ENCODE data around the gene ZNF710. TPM values are rescaled to one million over a fixed set of nuclear protein-coding genes. Genes with fewer than 3 reads are reported as not detected.

Gene ZNF710
- total and polyA plus RNA-seq, 2 of the 13 experiments (the other 11 are each of a cell fraction or from before 2014, with no cell fraction given): 4.7 to 20.6 TPM

DNA sequence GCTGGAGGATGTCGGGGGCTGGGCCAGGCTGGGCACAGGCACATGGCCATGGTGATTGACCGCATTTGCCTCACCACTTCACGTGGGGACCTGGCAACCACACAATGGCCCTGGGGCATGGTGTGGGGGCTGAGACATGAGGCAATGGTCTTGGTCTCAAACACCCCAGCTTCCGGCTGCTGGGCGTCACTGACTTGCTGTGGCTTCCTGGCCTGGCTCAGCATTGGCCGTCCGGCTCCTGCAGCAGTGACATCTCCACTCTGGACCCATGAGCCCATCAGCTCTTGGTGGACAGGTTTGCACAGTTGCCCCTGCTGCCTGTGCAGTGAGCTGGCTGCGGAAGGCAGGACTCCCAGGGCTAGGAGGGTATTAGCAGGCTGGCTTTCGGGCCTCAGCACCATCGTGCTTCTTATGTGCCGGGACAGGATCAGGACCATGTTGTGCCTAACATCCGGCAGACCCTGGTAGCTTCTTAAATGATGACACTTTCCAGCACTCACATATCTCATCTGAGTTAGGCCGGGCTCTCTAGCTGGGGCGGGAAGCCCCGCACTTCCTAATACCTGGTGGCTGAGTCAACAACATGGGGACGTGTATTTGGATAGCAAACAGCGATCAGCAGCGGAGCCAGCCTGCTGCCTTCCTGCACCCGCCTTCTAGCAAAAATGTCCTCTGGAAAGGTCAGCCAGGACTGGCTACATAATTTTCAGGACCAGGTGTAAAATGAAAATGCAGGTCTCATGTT, 34.1 kb downstream of the ZNF710 start (continued):
- TF ChIP-seq, protein P1, sequence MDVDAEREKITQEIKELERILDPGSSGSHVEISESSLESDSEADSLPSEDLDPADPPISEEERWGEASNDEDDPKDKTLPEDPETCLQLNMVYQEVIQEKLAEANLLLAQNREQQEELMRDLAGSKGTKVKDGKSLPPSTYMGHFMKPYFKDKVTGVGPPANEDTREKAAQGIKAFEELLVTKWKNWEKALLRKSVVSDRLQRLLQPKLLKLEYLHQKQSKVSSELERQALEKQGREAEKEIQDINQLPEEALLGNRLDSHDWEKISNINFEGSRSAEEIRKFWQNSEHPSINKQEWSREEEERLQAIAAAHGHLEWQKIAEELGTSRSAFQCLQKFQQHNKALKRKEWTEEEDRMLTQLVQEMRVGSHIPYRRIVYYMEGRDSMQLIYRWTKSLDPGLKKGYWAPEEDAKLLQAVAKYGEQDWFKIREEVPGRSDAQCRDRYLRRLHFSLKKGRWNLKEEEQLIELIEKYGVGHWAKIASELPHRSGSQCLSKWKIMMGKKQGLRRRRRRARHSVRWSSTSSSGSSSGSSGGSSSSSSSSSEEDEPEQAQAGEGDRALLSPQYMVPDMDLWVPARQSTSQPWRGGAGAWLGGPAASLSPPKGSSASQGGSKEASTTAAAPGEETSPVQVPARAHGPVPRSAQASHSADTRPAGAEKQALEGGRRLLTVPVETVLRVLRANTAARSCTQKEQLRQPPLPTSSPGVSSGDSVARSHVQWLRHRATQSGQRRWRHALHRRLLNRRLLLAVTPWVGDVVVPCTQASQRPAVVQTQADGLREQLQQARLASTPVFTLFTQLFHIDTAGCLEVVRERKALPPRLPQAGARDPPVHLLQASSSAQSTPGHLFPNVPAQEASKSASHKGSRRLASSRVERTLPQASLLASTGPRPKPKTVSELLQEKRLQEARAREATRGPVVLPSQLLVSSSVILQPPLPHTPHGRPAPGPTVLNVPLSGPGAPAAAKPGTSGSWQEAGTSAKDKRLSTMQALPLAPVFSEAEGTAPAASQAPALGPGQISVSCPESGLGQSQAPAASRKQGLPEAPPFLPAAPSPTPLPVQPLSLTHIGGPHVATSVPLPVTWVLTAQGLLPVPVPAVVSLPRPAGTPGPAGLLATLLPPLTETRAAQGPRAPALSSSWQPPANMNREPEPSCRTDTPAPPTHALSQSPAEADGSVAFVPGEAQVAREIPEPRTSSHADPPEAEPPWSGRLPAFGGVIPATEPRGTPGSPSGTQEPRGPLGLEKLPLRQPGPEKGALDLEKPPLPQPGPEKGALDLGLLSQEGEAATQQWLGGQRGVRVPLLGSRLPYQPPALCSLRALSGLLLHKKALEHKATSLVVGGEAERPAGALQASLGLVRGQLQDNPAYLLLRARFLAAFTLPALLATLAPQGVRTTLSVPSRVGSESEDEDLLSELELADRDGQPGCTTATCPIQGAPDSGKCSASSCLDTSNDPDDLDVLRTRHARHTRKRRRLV (CRISPR knock-in tag; IDR thresholded peaks at IDR 0.05): no peak
- TF ChIP-seq, protein P2, sequence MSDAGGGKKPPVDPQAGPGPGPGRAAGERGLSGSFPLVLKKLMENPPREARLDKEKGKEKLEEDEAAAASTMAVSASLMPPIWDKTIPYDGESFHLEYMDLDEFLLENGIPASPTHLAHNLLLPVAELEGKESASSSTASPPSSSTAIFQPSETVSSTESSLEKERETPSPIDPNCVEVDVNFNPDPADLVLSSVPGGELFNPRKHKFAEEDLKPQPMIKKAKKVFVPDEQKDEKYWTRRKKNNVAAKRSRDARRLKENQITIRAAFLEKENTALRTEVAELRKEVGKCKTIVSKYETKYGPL (CRISPR knock-in tag; IDR thresholded peaks at IDR 0.05): no peak
- no peak for TF ChIP-seq HNRNPL (IDR thresholded peaks at IDR 0.05; ENCODE audit: low read depth, low read length)
- TF ChIP-seq TP53 (CRISPR knock-in tag; conservative IDR thresholded peaks at IDR 0.05): no peak
- TF ChIP-seq ATF7-NPFF (CRISPR knock-in tag; IDR thresholded peaks at IDR 0.05; ENCODE audit: low read depth): no peak
- no peak; the same call in 1 of the 2 replicates for TF ChIP-seq ZNF788 (CRISPR knock-in tag; IDR thresholded peaks at IDR 0.05; ENCODE audit: borderline replicate concordance)
- no peak for TF ChIP-seq ZNF839 (CRISPR knock-in tag; IDR thresholded peaks at IDR 0.05; ENCODE audit: borderline replicate concordance)
- TF ChIP-seq, protein P3, sequence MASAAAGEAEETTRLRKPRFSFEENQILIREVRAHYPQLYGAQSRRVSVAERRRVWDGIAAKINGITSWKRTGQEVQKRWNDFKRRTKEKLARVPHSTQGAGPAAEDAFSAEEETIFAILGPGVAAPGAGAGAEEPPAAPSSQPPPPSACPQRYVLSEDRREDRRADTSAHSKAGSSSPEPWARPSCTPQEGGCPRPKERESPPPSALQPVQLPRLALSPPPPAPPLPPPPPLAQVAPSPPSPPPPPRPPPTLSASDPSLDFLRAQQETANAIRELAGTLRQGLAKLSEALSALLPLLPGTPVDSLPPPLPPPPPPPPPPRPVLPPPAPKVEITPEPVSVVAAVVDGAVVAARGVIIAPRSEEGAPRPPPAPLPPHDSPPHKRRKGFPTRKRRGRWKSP (CRISPR knock-in tag; IDR thresholded peaks at IDR 0.05): no peak; the same call in 1 of the 2 replicates
- TF ChIP-seq, protein P4, sequence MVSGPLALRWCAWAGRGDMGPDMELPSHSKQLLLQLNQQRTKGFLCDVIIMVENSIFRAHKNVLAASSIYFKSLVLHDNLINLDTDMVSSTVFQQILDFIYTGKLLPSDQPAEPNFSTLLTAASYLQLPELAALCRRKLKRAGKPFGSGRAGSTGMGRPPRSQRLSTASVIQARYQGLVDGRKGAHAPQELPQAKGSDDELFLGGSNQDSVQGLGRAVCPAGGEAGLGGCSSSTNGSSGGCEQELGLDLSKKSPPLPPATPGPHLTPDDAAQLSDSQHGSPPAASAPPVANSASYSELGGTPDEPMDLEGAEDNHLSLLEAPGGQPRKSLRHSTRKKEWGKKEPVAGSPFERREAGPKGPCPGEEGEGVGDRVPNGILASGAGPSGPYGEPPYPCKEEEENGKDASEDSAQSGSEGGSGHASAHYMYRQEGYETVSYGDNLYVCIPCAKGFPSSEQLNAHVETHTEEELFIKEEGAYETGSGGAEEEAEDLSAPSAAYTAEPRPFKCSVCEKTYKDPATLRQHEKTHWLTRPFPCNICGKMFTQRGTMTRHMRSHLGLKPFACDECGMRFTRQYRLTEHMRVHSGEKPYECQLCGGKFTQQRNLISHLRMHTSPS (CRISPR knock-in tag; IDR thresholded peaks at IDR 0.05; ENCODE audit: low read depth): no peak
- no peak for TF ChIP-seq ZNF235 (CRISPR knock-in tag; IDR thresholded peaks at IDR 0.05; ENCODE audit: borderline replicate concordance)
- TF ChIP-seq, protein P5, sequence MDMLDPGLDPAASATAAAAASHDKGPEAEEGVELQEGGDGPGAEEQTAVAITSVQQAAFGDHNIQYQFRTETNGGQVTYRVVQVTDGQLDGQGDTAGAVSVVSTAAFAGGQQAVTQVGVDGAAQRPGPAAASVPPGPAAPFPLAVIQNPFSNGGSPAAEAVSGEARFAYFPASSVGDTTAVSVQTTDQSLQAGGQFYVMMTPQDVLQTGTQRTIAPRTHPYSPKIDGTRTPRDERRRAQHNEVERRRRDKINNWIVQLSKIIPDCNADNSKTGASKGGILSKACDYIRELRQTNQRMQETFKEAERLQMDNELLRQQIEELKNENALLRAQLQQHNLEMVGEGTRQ (IDR thresholded peaks at IDR 0.05; ENCODE audit: low read depth, low read length): no peak
- TF ChIP-seq, protein P5 (CRISPR knock-in tag; IDR thresholded peaks at IDR 0.05; ENCODE audit: borderline replicate concordance): no peak
- TF ChIP-seq ZNF558 (CRISPR knock-in tag; IDR thresholded peaks at IDR 0.05; ENCODE audit: borderline replicate concordance): no peak
- TF ChIP-seq ZNF614 (CRISPR knock-in tag; IDR thresholded peaks at IDR 0.05; ENCODE audit: borderline replicate concordance): no peak
- TF ChIP-seq POLR2AphosphoS2 (IDR thresholded peaks at IDR 0.05; ENCODE audit: low read depth, low read length): no peak
- peak; percentile 17; the same call in 1 of the 2 replicates for TF ChIP-seq ZKSCAN8 (CRISPR knock-in tag; IDR thresholded peaks at IDR 0.05; ENCODE audit: borderline replicate concordance)
- TF ChIP-seq ZNF292 (CRISPR knock-in tag; IDR thresholded peaks at IDR 0.05; ENCODE audit: borderline replicate concordance, low read depth): peak; percentile 60; the same call in 1 of the 2 replicates

All from HepG2 (cell line).